HEK293 (cell line): ENCODE data around the gene SPON2.

Source experiments
- ZNF202 ChIP-seq: fragments of 450-650 bp; formaldehyde crosslinking; IDR thresholded peaks from 2 replicates; pipeline ENCODE4 v1.5.1; 2016; ENCODE audit warnings: missing biosample characterization, missing genetic modification characterization, borderline replicate concordance
- ZNF274 ChIP-seq, 2 experiments: fragments of 200-500 bp in 1 of 2; fragments of 450-650 bp in 1 of 2; sonication (Bioruptor generic) in 1 of 2; formaldehyde crosslinking in 1 of 2; IDR thresholded peaks; 2 replicates each; pipeline versions ENCODE4 v1.5.1 to v1.6.1; 2014 to 2016; ENCODE audit warnings: borderline replicate concordance in 1 of 2, inconsistent platforms in 1 of 2, low read length in 1 of 2, missing biosample characterization in 1 of 2, missing genetic modification characterization in 1 of 2
- ZNF510 ChIP-seq: fragments of 450-650 bp; formaldehyde crosslinking; IDR thresholded peaks from 2 replicates; pipeline ENCODE4 v1.5.1; 2018; ENCODE audit warnings: mild to moderate bottlenecking, missing genetic modification characterization, missing biosample characterization; ENCODE audit not compliant: insufficient replicate concordance
- ZNF530 ChIP-seq: fragments of 450-650 bp; formaldehyde crosslinking; IDR thresholded peaks from 2 replicates; pipeline ENCODE4 v1.5.1; 2016; ENCODE audit warnings: low read depth, missing biosample characterization, missing genetic modification characterization
- TF ChIP-seq, protein P1 (sequence below): fragments of 450-650 bp; formaldehyde crosslinking; optimal IDR thresholded peaks from 2 replicates; pipeline ENCODE3; 2016; ENCODE audit warnings: missing biosample characterization, mild to moderate bottlenecking, missing genetic modification characterization
- TF ChIP-seq, protein P2 (sequence below): fragments of 450-650 bp; formaldehyde crosslinking; IDR thresholded peaks from 2 replicates; pipeline ENCODE4 v1.5.1; 2016; ENCODE audit warnings: missing biosample characterization, missing genetic modification characterization, low read depth
- TF ChIP-seq, protein P3 (sequence below): fragments of 450-650 bp; formaldehyde crosslinking; IDR thresholded peaks from 2 replicates; pipeline ENCODE4 v1.5.1; 2016; ENCODE audit warnings: missing biosample characterization, missing genetic modification characterization, low read depth
- TF ChIP-seq, protein P4 (sequence below): fragments of 450-650 bp; formaldehyde crosslinking; IDR thresholded peaks from 2 replicates; pipeline ENCODE4 v1.5.1; 2016; ENCODE audit warnings: missing biosample characterization, missing genetic modification characterization

DNA sequence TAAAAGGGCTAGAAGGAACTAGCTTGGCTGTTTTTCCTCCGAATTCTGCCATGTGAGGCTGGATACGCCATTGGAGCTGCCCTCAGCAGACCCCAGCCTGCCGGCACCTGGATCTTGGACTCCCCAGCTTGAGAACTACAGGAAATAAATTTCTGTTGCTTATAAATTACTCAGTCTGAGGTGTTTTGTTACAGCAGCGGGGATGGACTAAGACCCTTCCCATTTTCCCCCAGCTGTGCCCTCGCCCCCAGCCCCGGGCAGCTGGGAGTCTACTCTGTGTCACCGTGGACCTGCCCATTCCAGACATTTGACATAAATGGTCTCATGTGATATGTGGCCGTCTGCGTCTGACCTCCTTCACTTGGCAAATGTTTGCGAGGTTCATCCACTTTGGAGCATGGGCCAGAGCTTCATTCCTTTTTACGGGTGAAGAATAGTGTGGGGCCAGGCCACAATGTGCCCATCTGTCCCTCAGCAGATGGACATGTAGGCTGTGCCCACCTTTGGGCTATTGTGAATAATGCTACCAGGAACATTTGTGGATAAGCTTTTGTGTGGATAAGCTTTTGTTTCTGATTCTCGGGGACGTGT is 30.7 kb upstream of the SPON2 start:
- TF ChIP-seq ZNF274 (IDR thresholded peaks at IDR 0.05; ENCODE audit: low read length) (no peak), ZNF274 (tag by site-specific recombination; IDR thresholded peaks at IDR 0.05; ENCODE audit: borderline replicate concordance) (no peak), ZNF530 (no peak), ZNF510 (tag by site-specific recombination) (no peak), ZNF202 (no peak)
- TF ChIP-seq, protein P1, sequence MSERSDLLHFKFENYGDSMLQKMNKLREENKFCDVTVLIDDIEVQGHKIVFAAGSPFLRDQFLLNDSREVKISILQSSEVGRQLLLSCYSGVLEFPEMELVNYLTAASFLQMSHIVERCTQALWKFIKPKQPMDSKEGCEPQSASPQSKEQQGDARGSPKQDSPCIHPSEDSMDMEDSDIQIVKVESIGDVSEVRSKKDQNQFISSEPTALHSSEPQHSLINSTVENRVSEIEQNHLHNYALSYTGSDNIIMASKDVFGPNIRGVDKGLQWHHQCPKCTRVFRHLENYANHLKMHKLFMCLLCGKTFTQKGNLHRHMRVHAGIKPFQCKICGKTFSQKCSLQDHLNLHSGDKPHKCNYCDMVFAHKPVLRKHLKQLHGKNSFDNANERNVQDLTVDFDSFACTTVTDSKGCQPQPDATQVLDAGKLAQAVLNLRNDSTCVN (tag by site-specific recombination), result no peak
- TF ChIP-seq, protein P2, sequence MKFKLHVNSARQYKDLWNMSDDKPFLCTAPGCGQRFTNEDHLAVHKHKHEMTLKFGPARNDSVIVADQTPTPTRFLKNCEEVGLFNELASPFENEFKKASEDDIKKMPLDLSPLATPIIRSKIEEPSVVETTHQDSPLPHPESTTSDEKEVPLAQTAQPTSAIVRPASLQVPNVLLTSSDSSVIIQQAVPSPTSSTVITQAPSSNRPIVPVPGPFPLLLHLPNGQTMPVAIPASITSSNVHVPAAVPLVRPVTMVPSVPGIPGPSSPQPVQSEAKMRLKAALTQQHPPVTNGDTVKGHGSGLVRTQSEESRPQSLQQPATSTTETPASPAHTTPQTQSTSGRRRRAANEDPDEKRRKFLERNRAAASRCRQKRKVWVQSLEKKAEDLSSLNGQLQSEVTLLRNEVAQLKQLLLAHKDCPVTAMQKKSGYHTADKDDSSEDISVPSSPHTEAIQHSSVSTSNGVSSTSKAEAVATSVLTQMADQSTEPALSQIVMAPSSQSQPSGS (tag by site-specific recombination), result no peak
- TF ChIP-seq, protein P3, sequence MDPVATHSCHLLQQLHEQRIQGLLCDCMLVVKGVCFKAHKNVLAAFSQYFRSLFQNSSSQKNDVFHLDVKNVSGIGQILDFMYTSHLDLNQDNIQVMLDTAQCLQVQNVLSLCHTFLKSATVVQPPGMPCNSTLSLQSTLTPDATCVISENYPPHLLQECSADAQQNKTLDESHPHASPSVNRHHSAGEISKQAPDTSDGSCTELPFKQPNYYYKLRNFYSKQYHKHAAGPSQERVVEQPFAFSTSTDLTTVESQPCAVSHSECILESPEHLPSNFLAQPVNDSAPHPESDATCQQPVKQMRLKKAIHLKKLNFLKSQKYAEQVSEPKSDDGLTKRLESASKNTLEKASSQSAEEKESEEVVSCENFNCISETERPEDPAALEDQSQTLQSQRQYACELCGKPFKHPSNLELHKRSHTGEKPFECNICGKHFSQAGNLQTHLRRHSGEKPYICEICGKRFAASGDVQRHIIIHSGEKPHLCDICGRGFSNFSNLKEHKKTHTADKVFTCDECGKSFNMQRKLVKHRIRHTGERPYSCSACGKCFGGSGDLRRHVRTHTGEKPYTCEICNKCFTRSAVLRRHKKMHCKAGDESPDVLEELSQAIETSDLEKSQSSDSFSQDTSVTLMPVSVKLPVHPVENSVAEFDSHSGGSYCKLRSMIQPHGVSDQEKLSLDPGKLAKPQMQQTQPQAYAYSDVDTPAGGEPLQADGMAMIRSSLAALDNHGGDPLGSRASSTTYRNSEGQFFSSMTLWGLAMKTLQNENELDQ (tag by site-specific recombination), result no peak
- TF ChIP-seq, protein P4, sequence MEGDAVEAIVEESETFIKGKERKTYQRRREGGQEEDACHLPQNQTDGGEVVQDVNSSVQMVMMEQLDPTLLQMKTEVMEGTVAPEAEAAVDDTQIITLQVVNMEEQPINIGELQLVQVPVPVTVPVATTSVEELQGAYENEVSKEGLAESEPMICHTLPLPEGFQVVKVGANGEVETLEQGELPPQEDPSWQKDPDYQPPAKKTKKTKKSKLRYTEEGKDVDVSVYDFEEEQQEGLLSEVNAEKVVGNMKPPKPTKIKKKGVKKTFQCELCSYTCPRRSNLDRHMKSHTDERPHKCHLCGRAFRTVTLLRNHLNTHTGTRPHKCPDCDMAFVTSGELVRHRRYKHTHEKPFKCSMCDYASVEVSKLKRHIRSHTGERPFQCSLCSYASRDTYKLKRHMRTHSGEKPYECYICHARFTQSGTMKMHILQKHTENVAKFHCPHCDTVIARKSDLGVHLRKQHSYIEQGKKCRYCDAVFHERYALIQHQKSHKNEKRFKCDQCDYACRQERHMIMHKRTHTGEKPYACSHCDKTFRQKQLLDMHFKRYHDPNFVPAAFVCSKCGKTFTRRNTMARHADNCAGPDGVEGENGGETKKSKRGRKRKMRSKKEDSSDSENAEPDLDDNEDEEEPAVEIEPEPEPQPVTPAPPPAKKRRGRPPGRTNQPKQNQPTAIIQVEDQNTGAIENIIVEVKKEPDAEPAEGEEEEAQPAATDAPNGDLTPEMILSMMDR (tag by site-specific recombination), result no peak
